Ovary (tissue), 9 donors: Measurements from ENCODE around the gene B3GALT5. TPM values are rescaled to one million over a fixed set of nuclear protein-coding genes. Genes with fewer than 3 reads are reported as not detected.

Experiments
- DNase-seq, 5 donors: peaks; one replicate each; pipeline ENCODE4 v3.0.0-alpha.2; 2019 to 2020
- H3K27ac ChIP-seq, 2 donors: fragments of 200-600 bp; one replicate each; pipeline versions ENCODE4 v1.5.1 to v1.8.0; 2019 to 2022
- H3K27me3 ChIP-seq: fragments of 200-600 bp; one replicate; pipeline ENCODE4 v1.8.0; 2022
- H3K36me3 ChIP-seq: fragments of 200-600 bp; sonication (generic); one replicate; pipeline ENCODE4 v1.5.1; 2019
- H3K4me1 ChIP-seq: one replicate; pipeline ENCODE4 v1.8.1; 2013; ENCODE audit warnings: mild to moderate bottlenecking, moderate library complexity; ENCODE audit not compliant: insufficient read depth
- H3K4me3 ChIP-seq: fragments of 200-600 bp; sonication (generic); one replicate; pipeline ENCODE4 v1.5.1; 2017
- H3K9me3 ChIP-seq, 2 donors: fragments of 200-600 bp in 1 of 2; sonication (generic) in 1 of 2; one replicate each; pipeline versions ENCODE4 v1.5.1 to v1.8.1; 2013 to 2019; ENCODE audit warnings: mild to moderate bottlenecking in 1 of 2, moderate library complexity in 1 of 2
- EP300 ChIP-seq: sonication (generic); formaldehyde crosslinking; IDR thresholded peaks from one replicate; pipeline ENCODE4 v1.6.1; 2017; ENCODE audit warnings: antibody characterized with exemption
- POLR2A ChIP-seq: fragments of 450-650 bp; IDR thresholded peaks from one replicate; pipeline ENCODE4 v1.6.1; 2017; ENCODE audit warnings: antibody characterized with exemption, mild to moderate bottlenecking, moderate library complexity
- WGBS, 3 donors: extraction: QIAGEN DNeasy Blood & Tissue Kit in 1 of 3; methylation state at CpG; one replicate each; pipeline versions ENCODE4 v1.1.5 to v1.1.7; 2013 to 2017; 5-methylcytosine and 5-hydroxymethylcytosine counted together
- intact Hi-C, 4 donors: fragments of 100-400 bp; cut with DNase I; formaldehyde crosslinking; loops; one replicate each; pipeline versions ENCODE4 v1.11.0 to v1.15.1; 2022 to 2023
- polyA plus RNA-seq, 2 donors: library from polyadenylated mRNA; stranded (reverse); fragments of 200-250 nt in 1 of 2; fragments of 350-450 nt in 1 of 2; fragmentation: Illumina TruSeq in 1 of 2; extraction: RNeasy Lipid Tissue Mini Kit (QIAGEN cat#74804) in 1 of 2; gene quantifications; one replicate each; pipeline ENCODE4 v1.2.3, GENCODE V29; 2013 to 2014
- total RNA-seq, 7 donors: library from RNA; depleted of rRNA in 2 of 7; stranded (reverse); fragments of >200 nt in 2 of 7; fragmentation: NEBNext Ultra II Directional in 3 of 7; extraction: Animal tissue kit (Norgen Biotek cat#: 25700) in 3 of 7; gene quantifications; one replicate each; pipeline versions ENCODE4 v1.1.0 to v1.2.4, GENCODE V29; 2016 to 2023
- TF ChIP-seq, protein P1 (sequence below), 3 donors: fragments of 450-650 bp in 2 of 3; fragments of 200-600 bp in 1 of 3; IDR thresholded peaks; one replicate each; pipeline versions ENCODE4 v1.5.1 to v1.8.0; 2016 to 2022; ENCODE audit warnings: antibody characterized with exemption in 3 of 3, mild to moderate bottlenecking in 1 of 3
- donor health status: DM: no; HTN: no; CAD: no; lungs with moderate emphysema.
- donor health status: DM: no; HTN: no; CAD: no.
- donor health status: Bipolar disorder and iron deficiency.
- donor health status: DM: yes; HTN: yes; CAD: no.
- donor health status: DM: no; HTN: no; CAD: no.
- donor health status: DM: yes; HTN: yes; CAD: no.

Gene B3GALT5
- total and polyA plus RNA-seq, 9 donors: 0.12 to 1.8 (median 0.62) TPM

DNA sequence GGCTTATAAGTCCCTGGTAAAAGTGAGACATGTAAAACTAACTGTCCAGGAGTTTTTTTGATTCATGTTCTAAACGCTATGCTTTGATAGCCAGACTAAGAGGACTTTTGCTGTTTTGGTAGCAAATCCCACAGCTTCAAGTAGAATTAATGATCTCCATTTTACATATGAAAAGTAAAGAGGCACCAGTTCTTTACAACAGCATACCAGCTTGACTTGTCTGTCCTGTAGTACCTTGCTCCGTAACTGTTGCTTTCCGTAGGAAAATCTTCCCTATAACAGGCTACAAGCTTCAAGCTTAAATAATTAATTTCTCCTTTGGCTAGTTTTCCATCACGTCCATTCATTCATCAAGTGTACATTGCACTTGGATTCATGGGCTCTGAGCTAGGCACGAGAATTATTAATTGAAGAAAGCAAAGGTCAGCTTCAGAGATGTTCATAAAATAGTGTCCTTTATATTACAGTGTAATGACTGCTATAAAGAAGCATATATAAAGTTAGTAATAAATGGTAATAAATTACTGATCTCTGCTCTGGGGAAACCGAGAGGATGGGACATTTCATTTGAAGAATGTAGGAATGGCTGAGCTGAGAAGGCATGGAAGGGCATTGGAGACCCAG is 29.2 kb downstream of the B3GALT5 start:
- no peak for DNase-seq
- intact Hi-C loops: no loop called here
- no peaks in the 10 kb centered on the region for H3K4me1 ChIP-seq
- H3K4me3 ChIP-seq: no peak overlapping the region
- WGBS, 3 donors: 79 to 84% (median 82%) methylated on average over 6 of the region's 6 CpGs
- H3K27ac ChIP-seq: no peak overlapping the region
- H3K27me3 ChIP-seq: no peaks in the 10 kb centered on the region
- TF ChIP-seq EP300 (no peak), POLR2A (no peak)
- TF ChIP-seq, protein P1, sequence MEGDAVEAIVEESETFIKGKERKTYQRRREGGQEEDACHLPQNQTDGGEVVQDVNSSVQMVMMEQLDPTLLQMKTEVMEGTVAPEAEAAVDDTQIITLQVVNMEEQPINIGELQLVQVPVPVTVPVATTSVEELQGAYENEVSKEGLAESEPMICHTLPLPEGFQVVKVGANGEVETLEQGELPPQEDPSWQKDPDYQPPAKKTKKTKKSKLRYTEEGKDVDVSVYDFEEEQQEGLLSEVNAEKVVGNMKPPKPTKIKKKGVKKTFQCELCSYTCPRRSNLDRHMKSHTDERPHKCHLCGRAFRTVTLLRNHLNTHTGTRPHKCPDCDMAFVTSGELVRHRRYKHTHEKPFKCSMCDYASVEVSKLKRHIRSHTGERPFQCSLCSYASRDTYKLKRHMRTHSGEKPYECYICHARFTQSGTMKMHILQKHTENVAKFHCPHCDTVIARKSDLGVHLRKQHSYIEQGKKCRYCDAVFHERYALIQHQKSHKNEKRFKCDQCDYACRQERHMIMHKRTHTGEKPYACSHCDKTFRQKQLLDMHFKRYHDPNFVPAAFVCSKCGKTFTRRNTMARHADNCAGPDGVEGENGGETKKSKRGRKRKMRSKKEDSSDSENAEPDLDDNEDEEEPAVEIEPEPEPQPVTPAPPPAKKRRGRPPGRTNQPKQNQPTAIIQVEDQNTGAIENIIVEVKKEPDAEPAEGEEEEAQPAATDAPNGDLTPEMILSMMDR (IDR thresholded peaks at IDR 0.05): no peak
- H3K9me3 ChIP-seq: no peaks in the 10 kb centered on the region
- no peaks in the 10 kb centered on the region for H3K36me3 ChIP-seq

DNA sequence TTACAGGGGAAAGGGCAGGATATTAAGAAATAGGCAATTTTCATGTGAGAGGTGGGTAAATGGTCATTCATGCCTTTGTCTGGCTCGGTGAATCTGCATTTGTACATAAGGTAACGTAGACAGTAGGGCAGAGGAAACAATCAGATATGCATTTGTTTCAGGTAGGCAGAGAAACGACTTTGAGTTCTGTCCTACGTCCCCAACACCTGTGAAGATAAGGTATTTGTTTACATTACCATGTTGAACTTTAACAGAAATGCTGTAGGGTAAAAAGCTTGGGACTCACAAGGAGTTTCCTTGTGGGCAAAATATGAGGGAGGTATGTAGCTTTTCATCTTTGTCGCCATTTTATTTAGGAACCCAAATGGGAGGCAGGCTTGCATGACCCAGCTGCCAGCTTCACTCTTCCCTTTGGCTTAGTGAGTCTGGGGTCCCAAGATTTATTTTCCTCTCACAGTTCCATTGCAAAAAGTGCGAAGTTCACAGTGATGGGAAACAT is 31.4 kb downstream of the B3GALT5 start:
- no peaks in the 10 kb centered on the region for H3K9me3 ChIP-seq
- no peaks in the 10 kb centered on the region for H3K36me3 ChIP-seq
- intact Hi-C loops: no loop called here
- H3K27ac ChIP-seq: no peak overlapping the region
- no peak overlapping the region for H3K4me3 ChIP-seq
- H3K27me3 ChIP-seq: no peaks in the 10 kb centered on the region
- H3K4me1 ChIP-seq: no peaks in the 10 kb centered on the region
- DNase-seq: no peak
- TF ChIP-seq EP300 (no peak), POLR2A (no peak)
- TF ChIP-seq, protein P1 (IDR thresholded peaks at IDR 0.05): no peak
- 82 to 86% (median 85%) methylated on average over 6 of the region's 6 CpGs for WGBS, 3 donors

DNA sequence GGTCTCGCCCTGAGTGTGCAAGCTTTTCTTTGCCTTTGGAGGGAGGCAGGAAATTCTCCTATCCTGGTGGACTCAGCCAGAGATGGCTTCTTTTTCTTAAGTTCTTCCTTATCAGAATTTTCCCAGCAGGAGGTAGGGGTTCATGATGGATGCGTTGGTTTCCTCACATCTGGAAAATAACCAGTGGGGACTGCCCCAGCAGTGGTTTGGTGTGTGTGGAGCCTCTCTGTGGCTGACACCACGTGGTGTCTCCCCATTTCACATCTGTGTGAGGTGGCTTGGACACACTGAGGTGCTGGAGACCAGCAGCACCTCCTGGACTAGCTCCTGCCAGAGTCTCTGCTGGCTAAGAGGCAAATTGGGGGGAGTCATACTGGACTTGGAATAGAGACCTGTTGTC is 32.6 kb downstream of the B3GALT5 start:
- Histone ChIP-seq H3K27ac (no peak overlapping the region), H3K36me3 (no peaks in the 10 kb centered on the region), H3K9me3 (no peaks in the 10 kb centered on the region), H3K4me3 (no peak overlapping the region), H3K27me3 (no peaks in the 10 kb centered on the region), H3K4me1 (no peaks in the 10 kb centered on the region)
- TF ChIP-seq, protein P1 (IDR thresholded peaks at IDR 0.05): no peak
- TF ChIP-seq POLR2A (no peak), EP300 (no peak)
- intact Hi-C loops: no loop called here
- 77 to 86% (median 78%) methylated on average over 3 of the region's 3 CpGs for whole genome bisulfite sequencing, 3 donors
- DNase-seq: no peak

DNA sequence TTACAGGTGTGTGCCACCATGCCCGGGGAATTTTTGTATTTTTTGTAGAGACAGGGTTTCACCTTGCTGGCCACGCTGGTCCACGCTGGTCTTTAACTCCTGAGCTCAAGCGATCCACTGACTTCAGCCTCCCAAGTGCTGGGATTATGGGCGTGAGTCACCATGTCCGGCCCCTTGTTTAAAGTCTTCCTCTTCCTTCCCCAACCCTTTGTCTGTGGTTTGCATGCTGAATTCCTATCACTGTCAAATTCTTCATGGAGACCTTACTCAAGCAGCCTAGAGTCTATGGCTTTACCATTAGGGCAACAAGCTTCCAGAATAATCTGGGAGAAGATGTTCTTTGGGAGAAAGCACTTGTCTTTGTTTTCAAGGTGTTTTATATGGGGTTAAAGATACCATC is 34.7 kb downstream of the B3GALT5 start:
- no peaks in the 10 kb centered on the region for H3K36me3 ChIP-seq
- no peaks in the 10 kb centered on the region for H3K4me1 ChIP-seq
- 83 to 94% (median 89%) methylated on average over 6 of the region's 6 CpGs for WGBS, 3 donors
- no peaks in the 10 kb centered on the region for H3K27me3 ChIP-seq
- no peak for DNase-seq
- H3K4me3 ChIP-seq: no peak overlapping the region
- no peak overlapping the region for H3K27ac ChIP-seq
- intact Hi-C loops: no loop called here
- TF ChIP-seq, protein P1 (IDR thresholded peaks at IDR 0.05): no peak
- TF ChIP-seq POLR2A (no peak), EP300 (no peak)
- H3K9me3 ChIP-seq: no peaks in the 10 kb centered on the region
